DLD1 (cell line): ENCODE data around the gene LHFPL5.

ENCODE experiments used
- in situ Hi-C: cut with HindIII; loops from 2 replicates; pipeline ENCODE4 v1.10.0; 2017; ENCODE audit warnings: low sequenced_read_pairs

LHFPL5 gene

DNA sequence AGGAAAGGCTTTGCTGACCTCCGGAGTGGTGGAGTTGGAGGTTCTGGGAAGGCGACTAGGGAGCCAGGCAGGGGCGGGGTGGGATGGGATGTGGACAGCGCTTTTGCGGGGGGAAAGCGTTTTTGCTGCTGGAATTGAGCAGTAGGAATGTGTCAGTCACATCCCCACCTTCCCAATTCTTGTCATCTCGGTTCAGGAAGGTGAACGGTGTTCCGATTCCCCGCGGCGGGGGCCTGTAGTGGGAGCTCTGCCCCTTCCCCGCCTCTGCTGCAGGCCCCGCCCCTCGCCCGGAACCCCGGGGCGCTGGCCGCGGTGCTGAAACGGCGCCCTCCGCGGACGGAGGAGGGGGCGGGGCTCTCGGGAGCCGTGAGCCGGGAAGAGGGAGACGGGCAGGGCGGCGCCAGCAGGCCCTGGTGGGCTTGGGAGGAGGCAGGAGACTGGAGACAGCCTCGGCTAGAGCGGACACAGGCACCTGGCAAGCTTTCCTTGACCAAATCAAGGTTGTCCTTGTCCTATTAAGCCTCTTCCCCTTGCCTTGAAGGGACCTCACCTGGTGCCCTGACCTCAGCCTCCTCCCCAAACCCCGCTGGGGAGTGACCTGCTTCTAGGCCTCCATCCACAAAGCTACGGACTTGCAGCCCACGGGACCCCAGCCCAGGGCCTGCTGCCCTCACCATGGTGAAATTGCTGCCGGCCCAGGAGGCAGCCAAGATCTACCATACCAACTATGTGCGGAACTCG is at the start of gene LHFPL5:
Gene LHFPL5 (plus strand): TSS at position 357 of the 741 bp plus-strand sequence. CDS start 319 bp downstream, at position 676.
- in situ Hi-C loops: no loop called here

DNA sequence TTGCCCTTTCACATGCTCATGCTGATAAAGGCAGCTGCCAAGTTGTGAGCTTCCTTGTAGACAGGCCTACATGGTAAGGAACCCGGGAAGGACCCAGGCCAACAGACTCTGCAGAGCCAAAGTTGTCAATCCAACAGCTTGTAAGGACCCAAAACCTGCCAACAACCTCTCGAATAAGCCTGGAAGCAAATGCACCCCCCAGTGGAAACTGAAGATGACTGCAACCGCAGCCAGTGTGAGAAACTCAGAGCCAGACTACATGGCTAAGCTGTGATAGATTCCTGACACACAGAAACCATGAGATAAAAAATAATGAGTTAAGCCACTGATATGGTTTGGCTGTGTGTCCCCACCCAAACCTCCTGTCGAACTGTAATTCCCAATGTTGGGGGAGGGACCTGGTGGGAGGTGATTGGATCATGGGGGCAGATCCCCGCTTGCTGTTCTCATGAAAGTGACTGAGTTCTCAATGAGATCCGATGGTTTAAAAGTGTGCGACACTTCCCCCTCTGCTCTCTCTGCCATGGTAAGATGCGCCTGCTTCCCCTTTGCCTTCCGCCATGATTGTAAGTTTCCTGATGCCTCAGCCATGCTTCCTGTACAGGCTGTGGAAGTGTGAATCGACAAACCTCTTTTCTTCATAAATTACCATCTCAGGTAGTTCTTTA is 47.6 kb upstream of the LHFPL5 start:
- in situ Hi-C loops: no loop called here

DNA sequence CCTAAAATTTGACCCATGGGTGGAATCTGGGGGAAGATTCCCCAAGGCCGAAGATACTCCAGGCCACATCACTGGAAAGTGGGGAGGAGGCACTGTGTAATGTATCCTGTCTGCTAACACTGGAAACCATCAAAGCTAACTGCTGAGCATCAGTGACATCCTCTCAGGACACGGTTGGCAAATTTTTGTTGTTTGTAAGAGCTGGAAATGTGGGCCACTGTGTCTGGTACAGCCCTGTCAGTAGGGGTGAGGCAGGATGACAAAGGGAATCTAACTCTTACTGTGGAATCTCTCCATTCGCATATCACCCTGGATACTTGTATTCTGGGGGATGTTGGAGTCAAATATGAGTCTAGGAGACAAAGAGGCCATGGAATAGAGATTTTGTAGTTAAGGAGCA is 45.7 kb upstream of the LHFPL5 start:
- in situ Hi-C loops: no loop called here

DNA sequence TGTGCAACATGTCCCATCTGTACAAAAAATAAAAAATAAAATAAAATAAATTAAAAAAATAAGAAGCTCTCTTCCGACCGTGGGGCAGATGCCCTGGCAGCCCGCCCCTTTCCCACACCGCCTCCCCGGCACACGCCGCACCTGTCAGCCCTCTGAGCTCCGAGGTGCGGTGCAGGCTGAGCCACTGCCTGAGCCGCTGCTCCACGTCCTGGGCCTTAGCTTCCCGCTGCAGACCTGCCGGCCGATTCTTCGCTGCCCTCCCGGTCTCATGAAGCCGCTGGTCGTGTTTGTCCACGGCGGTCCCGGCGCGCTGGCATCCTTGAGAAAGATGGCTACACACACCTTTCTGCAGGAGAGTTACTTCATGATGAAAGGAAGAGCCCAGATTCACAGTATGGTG is 39.4 kb upstream of the LHFPL5 start:
- in situ Hi-C loops: no loop called here

DNA sequence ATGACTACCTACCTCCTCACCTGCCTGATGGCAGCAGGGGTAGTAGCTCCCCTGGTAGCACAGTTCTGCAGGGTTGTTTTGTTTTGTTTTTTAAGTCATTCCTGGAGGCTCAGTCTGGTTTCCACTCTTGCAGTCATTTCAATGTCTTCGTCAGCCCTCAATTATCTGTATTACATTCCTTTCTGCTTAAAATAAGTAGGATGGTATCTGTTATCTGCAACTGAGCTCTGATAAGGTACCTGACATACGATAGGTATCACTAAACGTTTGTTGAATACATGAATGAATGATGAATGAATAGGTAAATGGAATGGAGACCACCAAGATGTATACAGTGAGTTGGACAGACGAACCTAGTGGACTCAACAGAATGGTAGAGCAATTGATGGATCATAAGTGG is 35.9 kb upstream of the LHFPL5 start:
- in situ Hi-C loops: no loop called here

DNA sequence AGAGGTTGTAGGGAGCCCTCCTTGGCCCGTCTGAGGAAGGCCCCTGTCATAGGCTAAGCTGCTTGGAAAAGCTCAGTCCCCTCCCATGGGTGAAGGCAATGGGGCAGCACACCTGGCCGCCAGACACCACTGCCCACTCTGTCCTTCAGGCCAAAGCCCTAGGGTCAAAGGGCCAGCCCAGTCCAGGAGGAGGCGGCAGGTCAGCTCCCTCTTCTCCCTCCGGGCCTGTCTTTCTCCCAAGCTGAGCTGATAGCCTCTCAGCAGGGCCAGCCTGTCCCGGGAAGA is 33.9 kb upstream of the LHFPL5 start:
- in situ Hi-C loops: no loop called here

DNA sequence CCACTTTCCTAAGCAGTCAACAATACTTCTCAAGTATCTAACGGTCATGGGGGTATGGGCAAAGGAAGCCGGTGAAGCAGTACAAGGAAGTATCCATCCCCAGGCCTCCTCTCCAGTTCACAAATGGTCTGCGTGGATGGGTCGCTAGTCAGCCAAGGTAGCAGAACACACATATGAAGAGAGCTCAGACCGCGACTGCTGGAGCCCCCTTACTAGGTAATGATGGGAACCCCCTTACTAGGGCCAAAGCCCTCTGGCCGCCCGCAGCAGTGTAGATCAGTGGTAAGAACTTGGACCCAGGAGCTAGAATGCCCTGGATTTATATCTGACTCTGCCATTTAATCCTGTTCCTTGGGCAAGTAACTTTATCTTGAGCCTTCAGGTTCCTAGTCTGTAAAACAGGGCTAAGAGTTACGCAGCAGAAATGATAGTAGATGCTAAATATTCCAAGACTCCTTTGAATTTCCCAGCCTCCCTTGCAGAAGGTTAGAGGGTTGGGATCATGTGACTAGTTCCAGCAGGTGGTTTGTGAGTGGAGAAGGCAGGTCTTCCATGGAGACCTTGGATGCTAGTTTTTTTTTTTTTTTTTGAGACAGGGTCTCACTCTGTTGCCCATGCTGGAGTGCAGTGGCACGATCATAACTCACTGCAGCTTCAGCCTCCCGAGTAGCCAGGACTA is 30.9 kb upstream of the LHFPL5 start:
- in situ Hi-C loops: no loop called here

DNA sequence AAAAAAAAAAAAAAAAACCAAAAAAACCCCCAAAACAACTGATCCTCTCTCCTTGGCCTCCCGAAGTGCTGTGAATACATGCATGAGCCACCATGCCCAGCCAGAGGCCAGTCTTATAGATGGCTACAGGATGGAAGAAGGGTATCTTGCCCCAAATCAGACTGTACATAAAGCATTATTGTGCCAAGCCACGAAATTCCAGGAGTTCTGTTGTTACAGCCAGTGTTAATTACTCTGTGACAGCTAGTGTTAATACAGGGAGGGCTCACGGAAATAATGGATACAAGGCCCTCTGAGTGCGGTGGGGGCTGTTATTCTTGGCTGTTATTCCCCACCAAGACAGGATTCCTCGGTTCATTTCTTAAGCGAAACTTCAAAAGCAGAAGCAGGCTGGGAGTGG is 30.1 kb upstream of the LHFPL5 start:
- in situ Hi-C loops: no loop called here

DNA sequence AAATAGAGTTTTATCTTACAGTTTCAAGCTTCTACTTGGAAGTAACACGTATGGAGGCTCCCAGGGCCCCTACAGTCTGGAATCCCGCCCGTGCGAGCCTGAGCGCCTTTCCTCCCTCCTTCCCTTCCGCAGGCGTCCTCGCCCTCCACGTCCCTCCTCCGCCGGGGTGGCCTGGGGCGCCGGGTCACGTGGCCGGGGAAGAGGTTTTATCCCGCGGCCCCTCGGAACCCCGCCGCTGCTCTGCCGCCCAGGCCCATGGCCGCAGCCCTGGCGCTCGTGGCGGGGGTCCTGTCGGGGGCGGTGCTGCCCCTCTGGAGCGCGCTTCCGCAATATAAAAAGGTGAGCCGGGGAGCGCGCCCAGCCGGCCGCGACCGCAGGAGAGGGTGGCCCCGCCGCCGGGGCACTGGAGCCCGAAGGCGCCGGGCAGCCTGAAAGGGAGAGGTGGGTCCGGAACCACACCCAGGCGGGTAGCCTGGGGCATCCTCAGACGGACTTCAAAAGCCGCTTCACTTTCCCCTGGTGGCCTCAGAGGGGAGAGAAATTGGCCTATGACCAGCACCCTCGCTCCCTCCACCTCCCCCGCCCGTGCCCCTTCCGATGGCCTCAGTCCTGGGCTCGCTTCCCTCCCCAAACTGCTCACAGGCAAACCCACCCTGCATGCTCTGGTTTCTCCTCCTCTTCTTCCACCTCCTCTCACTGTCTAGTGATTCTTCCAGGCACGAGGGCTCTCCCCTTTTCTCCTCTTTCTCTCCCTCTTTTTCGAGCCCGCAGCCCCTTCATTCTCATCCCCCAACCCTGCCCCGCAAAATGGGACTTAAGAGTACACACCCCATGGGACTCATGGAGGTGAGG is 28.6 kb upstream of the LHFPL5 start, which contains the start of gene CLPSL2:
Gene CLPSL2 (plus strand): TSS at position 235 of the 852 bp plus-strand sequence. CDS start 21 bp downstream, at position 256.
- in situ Hi-C loops: no loop called here

DNA sequence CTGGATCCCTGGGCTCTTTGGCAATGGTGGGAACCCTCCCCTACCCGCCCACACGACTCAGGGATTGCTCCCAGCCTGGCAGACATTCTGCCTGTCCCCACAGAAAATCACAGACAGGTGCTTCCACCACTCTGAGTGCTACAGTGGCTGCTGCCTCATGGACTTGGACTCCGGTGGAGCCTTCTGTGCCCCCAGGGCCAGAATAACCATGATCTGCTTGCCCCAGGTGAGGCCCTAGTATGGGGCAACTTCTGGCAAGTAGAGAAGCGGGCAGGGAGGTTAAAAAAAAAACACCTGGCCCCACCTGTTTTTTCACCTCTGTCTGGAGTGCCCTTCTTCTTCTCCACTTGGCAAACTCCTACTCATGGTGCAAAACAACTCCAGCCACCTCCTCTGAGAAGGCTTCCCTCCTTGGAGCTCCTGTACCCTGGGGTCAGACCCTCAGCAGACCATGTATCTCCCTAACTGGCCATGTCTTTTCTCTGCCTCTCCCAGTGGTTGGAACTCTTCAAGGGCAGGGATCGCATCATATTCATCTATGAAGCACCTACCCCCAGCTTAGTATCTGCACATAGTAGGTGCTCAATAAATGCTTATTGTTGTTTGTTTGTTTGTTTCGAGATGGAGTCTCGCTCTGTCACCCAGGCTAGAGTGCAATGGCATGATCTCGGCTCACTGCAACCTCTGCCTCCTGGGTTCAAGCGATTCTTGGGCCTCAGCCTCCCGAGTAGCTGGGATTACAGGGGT is 27.6 kb upstream of the LHFPL5 start:
- in situ Hi-C loops: no loop called here

DNA sequence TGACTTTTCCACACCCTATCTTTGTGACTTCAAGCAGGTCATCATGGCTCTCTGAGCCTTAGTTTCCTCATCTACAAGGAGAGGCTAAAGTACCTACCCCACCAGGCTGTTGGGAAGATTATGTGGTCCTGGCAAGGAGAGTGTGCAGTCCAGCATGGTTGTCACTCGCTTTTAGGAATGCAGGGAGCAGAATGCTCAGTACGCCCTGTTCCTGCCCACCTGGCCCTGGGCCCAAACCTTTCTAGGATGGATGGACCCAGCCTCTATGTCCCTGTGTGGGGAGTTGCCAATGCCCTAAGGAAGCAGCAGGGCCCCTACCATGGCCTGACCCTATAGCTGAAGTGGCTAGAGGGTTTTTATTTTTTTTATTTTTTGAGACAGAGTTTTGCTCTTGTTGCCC is 26.7 kb upstream of the LHFPL5 start:
- in situ Hi-C loops: no loop called here

DNA sequence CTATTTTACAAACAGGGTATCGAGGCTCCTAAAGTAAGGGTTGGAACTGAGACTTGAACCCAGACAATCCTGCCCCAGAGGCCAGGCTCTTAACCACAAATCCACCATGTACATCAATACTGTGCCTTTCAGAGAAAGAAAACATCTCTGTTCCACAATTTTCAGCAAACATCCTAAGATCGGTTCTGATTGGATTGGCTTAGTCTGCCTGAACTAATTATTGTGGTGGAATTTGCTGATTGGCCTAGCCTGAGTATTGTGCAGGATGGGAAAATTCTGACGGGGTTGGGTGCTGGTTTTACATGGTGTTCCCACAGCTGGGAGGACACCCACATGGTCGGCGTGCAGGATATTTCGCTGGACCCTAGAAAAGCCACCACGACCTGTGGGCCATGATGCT is 24.4 kb upstream of the LHFPL5 start, which contains the start of gene CLPSL1:
Gene CLPSL1 (plus strand): TSS at position 301 of the 400 bp plus-strand sequence. CDS start 92 bp downstream, at position 393.
- in situ Hi-C loops: no loop called here

DNA sequence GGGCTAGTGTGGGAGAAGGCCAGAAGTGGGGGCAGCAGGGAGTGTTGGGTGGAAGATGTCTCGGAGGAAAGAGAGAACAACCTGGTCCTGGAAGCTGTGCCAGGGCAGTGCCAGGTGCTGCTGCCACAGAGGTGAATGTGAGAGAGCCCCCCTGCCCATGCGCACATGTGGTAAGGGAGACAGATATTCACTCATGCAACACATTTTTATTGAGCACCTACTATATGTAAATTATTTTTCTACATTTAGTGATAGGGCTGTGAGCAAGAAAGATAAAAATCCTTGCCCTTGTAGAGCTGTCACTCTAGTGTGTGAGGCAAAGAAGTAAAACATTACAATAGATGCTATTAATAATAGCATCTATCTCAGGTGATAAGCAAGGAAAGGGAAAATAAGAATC is 23.9 kb upstream of the LHFPL5 start:
- in situ Hi-C loops: no loop called here

DNA sequence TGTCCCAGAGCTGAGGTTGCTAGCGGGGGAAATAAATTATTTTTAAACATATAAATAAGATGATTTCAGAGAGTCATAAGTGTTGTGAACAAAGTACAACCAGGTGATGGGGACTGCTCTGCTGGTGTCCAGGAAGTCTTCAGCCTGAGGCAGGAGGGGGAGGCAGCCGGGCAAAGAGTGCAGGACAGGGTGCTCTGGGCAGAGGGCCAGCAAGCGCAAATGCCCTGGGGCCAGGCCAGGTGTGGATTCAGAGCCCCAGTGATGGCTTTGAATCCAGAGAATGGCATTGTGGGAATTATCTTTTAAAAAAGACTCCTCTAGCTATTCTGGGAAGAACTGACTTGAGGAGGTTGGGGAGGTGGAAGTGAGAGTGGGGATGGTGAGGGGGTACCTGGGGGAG is 22.7 kb upstream of the LHFPL5 start:
- in situ Hi-C loops: no loop called here

DNA sequence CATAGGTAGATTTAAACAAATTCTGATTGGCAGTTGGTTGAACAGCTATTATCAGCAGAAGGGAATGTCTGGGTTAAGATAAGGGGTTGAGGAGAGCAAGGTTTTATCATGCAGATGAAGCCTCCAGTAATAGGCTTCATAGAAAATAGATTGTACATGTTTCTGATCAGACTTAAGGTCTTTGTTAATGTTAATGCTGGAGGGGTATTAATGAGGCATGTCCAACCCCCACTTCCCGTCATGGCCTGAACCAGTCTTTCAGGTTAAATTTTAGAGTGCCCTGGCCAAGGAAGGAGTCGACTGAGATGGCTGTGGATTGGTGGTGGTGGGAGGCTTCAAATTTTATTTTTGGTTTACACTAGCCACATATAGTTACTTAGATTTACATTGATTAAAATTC is 21.0 kb upstream of the LHFPL5 start:
- in situ Hi-C loops: no loop called here

DNA sequence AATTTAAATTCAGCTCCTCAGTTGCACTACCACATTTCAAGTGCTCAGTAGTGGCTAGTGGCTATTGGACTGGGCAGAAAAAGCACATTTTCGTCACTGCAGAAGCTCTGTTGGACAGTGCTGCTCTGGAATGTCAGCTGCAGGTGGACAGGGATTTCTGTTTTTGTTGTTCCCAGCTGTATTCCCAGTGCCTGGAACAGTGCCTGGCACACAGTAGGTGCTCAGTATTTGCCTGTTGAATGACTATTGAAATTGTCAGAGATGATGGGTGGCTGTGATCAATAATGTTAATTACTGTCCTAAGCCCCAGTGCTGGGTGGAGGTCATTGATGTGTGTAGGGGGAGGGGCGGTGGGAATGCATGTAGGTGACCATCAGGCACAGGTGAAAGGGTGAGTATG is 18.9 kb upstream of the LHFPL5 start:
- in situ Hi-C loops: no loop called here

DNA sequence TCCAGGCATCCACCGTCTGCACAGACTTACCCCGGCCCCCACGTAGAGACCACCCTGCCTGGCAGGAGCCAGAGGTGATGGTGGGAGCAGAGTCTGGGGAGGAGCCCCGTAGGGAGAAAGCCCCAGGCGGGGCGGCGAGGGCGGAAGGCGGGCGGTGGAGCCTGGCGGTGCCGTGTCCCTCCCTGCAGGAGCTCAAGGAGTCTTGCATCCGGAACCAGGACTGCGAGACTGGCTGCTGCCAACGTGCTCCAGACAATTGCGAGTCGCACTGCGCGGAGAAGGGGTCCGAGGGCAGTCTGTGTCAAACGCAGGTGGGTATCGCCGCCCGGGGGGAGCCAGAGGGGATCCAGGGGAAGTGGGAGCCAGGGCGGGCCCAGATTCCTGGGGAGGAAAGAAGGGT is 18.3 kb upstream of the LHFPL5 start:
- in situ Hi-C loops: no loop called here

DNA sequence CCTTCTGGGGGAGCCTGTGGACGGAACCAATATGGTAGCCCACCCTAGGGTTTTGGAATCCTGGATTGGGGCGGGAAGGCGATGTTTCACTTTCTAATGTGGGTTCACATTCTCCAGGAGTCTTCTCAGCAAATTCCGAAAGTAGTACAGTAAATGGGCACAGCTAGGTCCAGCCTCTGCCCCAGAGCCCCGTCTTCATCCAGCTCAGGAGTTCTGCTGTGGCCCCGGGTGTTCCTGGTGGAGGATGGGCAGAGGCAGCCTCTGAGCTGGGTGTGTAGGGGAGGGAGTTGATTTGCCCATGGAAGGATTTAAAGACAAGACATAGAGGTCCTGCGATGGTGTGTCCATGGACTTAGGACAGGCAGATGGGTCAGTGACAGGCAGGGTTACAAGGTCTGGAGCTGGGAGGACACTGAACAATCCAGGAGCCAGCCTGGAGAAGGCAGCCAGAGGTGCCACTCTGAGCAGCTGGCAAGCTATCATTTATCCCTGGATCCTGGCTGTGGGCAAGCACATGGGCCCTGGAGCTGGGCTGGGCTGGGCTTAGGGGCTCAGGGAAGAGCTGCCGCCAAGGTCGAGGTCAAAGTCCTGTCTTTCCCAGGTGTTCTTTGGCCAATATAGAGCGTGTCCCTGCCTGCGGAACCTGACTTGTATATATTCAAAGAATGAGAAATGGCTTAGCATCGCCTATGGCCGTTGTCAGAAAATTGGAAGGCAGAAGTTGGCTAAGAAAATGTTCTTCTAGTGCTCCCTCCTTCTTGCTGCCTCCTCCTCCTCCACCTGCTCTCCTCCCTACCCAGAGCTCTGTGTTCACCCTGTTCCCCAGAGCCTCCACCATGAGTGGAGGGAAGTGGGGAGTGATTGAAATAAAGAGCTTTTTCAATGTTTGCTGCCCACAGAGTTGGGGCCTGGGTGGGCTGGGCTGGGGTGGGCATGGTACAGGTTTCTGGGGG is 17.6 kb upstream of the LHFPL5 start:
- in situ Hi-C loops: no loop called here

DNA sequence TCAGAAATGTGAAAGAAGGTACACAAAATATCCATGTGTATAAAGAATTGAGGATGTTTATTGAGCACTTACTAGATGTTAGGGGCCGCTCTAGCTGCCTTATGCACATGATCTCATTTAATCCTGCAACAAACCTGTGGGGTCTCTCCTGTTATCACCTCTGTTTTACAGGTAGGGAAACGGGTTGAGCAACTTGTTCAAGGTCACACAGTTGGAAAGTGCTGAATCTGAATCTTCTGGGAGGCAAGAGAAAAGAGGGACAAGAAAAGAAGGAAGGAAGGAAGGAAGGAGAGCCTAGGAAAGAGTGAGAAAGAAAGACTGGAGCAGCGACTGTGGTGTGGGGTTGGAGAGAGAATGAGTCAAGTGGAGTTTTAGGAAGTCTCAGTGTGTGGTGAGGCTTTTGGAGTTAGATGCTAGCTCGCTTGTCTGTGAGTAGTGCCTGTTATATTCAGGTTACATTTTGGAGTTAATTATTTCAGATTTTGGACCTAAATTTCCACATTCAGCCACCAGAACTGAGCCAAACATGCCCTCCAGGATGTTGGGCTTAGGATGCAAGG is 16.6 kb upstream of the LHFPL5 start:
- in situ Hi-C loops: no loop called here
